ENCODE measurements around the gene GRM7.

GRCh38 chr3:7632305-7632704 lies 771.4 kb downstream of the GRM7 start:
- TF ChIP-seq CTCF (IDR thresholded peaks at IDR 0.05) (no peak), EZH2 (IDR thresholded peaks at IDR 0.05; ENCODE audit: borderline replicate concordance, insufficient read depth, low read depth, low read length, poor library complexity, severe bottlenecking) (no peak)
